PC-3 (cell line): ENCODE data around the gene UGGT1. TPM values are rescaled to one million over a fixed set of nuclear protein-coding genes. Genes with fewer than 3 reads are reported as not detected.
"Not testable (repeated sequence)": the region's sequence is repeated elsewhere in the genome, so short reads cannot be mapped to it uniquely, and the experiment has no call there.

Experiments
- ATAC-seq: fragments of 200-7000 bp; cut with Tn5 transposase; 2 replicates; pipeline ENCODE4 v1.9.1; 2020; ENCODE audit warnings: mild to moderate bottlenecking, moderate library complexity
- BruUV-seq: library from RNA; stranded (reverse); fragments of 400-500 nt; replicated peaks from 2 replicates; lab custom pipeline; 2021; lab: Mats Ljungman, UMichigan
- CTCF ChIA-PET: fragments of 300-600 bp; sonication (Branson Sonifier 250); formaldehyde crosslinking; loops from one replicate; lab custom pipeline; 2022; ENCODE audit warnings: antibody characterized with exemption; lab: Charles Lee
- POLR2A ChIA-PET: fragments of 300-600 bp; sonication (Branson Sonifier 250); formaldehyde crosslinking; loops from one replicate; lab custom pipeline; 2022; ENCODE audit warnings: antibody characterized with exemption; ENCODE audit not compliant: unreplicated experiment; lab: Charles Lee
- DNase-seq: peaks from one replicate; pipeline ENCODE4 v3.0.0-alpha.2; 2015
- H2AFZ ChIP-seq: fragments of 300-600 bp; sonication (generic); 2 replicates; pipeline ENCODE4 v1.6.0; 2016; ENCODE audit warnings: antibody characterized with exemption, low read length
- H3F3A ChIP-seq: fragments of 300-600 bp; sonication (generic); one replicate; pipeline ENCODE4 v1.6.0; 2017; ENCODE audit warnings: antibody characterized with exemption, low read length, control low read depth, mild to moderate bottlenecking; ENCODE audit not compliant: unreplicated experiment
- H3K27ac ChIP-seq: fragments of 300-600 bp; sonication (generic); 2 replicates; pipeline ENCODE4 v1.5.1; 2016; ENCODE audit warnings: mild to moderate bottlenecking, low read length
- H3K27me3 ChIP-seq: fragments of 300-600 bp; sonication (generic); 2 replicates; pipeline ENCODE4 v1.6.1; 2016; ENCODE audit warnings: low read length, mixed read lengths
- H3K36me3 ChIP-seq: fragments of 300-600 bp; sonication (generic); 2 replicates; pipeline ENCODE4 v1.6.1; 2016; ENCODE audit warnings: low read depth, mixed run types, low read length, mixed read lengths
- H3K4me1 ChIP-seq: fragments of 300-600 bp; sonication (generic); 2 replicates; pipeline ENCODE4 v1.5.1; 2016; ENCODE audit warnings: low read length; ENCODE audit not compliant: insufficient read depth
- H3K4me2 ChIP-seq: fragments of 300-600 bp; sonication (generic); 2 replicates; pipeline ENCODE4 v1.6.0; 2016; ENCODE audit warnings: low read length
- H3K4me3 ChIP-seq: fragments of 300-600 bp; sonication (generic); 2 replicates; pipeline ENCODE4 v1.5.1; 2016; ENCODE audit warnings: mild to moderate bottlenecking, low read length, mixed read lengths
- H3K79me2 ChIP-seq: fragments of 300-600 bp; sonication (generic); 2 replicates; pipeline ENCODE4 v1.6.1; 2017; ENCODE audit warnings: low read length, mixed read lengths
- H3K9ac ChIP-seq: fragments of 300-600 bp; sonication (generic); 2 replicates; pipeline ENCODE4 v1.6.0; 2016; ENCODE audit warnings: mild to moderate bottlenecking, low read length
- H3K9me2 ChIP-seq: fragments of 300-600 bp; sonication (generic); replicated peaks from 2 replicates; pipeline ENCODE4 v1.6.1; 2016; ENCODE audit warnings: mixed run types, low read length, mixed read lengths
- H3K9me3 ChIP-seq: fragments of 300-600 bp; sonication (generic); 2 replicates; pipeline ENCODE4 v1.6.1; 2016; ENCODE audit warnings: low read length, mixed read lengths
- H4K20me1 ChIP-seq: fragments of 300-600 bp; sonication (generic); 2 replicates; pipeline ENCODE4 v1.6.1; 2016; ENCODE audit warnings: low read length, mixed read lengths
- EZH2 ChIP-seq: fragments of 300-600 bp; sonication (generic); IDR thresholded peaks from one replicate; pipeline ENCODE4 v1.6.1; 2017; ENCODE audit warnings: antibody characterized with exemption, mild to moderate bottlenecking, low read length; ENCODE audit not compliant: unreplicated experiment
- EZH2phosphoT487 ChIP-seq: fragments of 300-600 bp; sonication (generic); IDR thresholded peaks from 2 replicates; pipeline ENCODE4 v1.6.1; 2018; ENCODE audit warnings: mild to moderate bottlenecking, antibody characterized with exemption, low read length, borderline replicate concordance
- intact Hi-C: fragments of 100-400 bp; cut with micrococcal nuclease; formaldehyde crosslinking; loops from 2 replicates; pipeline ENCODE4 v1.9.0; 2023
- total RNA-seq: library from RNA; depleted of rRNA; stranded (reverse); fragments of >200 nt; gene quantifications from 2 replicates; pipeline ENCODE4 v1.2.3, GENCODE V29; 2014
- TF ChIP-seq, protein P1 (sequence below): fragments of 300-600 bp; sonication (generic); conservative IDR thresholded peaks from 2 replicates; pipeline ENCODE4 v1.5.1; 2017; ENCODE audit warnings: antibody characterized with exemption, low read depth, mild to moderate bottlenecking, low read length

The UGGT1 gene
- total RNA-seq, 1 experiment from 2014 or later = 59.9 TPM

DNA sequence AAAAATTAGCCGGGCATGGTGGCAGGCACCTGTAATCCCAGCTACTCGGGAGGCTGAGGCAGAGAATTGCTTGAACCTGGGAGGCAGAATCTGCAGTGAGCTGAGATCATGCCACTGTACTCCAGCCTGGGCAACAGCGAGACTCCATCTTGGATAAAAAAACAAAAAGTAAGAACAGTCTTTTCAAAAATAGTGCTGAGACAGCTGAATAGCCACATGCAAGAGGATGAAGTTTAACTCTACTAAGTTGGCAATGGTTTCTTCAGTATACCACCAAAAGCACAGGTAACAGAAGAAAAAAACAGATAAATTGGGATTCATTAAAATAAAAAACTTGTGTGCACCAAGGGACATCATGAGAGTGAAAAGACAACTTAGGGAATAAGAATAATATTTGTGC, 115.2 kb downstream of the UGGT1 start:
- BruUV-seq = no TSS peak
- no peak overlapping the region for H3K9ac ChIP-seq
- DNase-seq = no peak
- no peaks in the 10 kb centered on the region for H3K79me2 ChIP-seq
- H3F3A ChIP-seq = no peaks in the 10 kb centered on the region
- intact Hi-C loops = no loop called here
- H3K9me2 ChIP-seq = no peaks in the 10 kb centered on the region
- no peaks in the 10 kb centered on the region for H3K4me1 ChIP-seq
- CTCF ChIA-PET = interaction anchor here (0.7 kb wide), 1 partner anchor 143 kb away, joined by 3 read pairs; no protein-coding TSS in a partner anchor
- H2AFZ ChIP-seq = no peak overlapping the region
- POLR2A ChIA-PET = interaction anchor here (0.6 kb wide), 1 partner anchor 53 kb away, joined by 3 read pairs; no protein-coding TSS in a partner anchor
- no peaks in the 10 kb centered on the region for H3K27me3 ChIP-seq
- TF ChIP-seq EZH2phosphoT487 (no peak), EZH2 (no peak)
- TF ChIP-seq, protein P1, sequence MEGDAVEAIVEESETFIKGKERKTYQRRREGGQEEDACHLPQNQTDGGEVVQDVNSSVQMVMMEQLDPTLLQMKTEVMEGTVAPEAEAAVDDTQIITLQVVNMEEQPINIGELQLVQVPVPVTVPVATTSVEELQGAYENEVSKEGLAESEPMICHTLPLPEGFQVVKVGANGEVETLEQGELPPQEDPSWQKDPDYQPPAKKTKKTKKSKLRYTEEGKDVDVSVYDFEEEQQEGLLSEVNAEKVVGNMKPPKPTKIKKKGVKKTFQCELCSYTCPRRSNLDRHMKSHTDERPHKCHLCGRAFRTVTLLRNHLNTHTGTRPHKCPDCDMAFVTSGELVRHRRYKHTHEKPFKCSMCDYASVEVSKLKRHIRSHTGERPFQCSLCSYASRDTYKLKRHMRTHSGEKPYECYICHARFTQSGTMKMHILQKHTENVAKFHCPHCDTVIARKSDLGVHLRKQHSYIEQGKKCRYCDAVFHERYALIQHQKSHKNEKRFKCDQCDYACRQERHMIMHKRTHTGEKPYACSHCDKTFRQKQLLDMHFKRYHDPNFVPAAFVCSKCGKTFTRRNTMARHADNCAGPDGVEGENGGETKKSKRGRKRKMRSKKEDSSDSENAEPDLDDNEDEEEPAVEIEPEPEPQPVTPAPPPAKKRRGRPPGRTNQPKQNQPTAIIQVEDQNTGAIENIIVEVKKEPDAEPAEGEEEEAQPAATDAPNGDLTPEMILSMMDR = no peak
- no peaks in the 10 kb centered on the region for H4K20me1 ChIP-seq
- no peak for ATAC-seq
- no peaks in the 10 kb centered on the region for H3K9me3 ChIP-seq
- no peak overlapping the region for H3K4me3 ChIP-seq
- no peak overlapping the region for H3K27ac ChIP-seq
- H3K4me2 ChIP-seq = no peak overlapping the region
- no peaks in the 10 kb centered on the region for H3K36me3 ChIP-seq

DNA sequence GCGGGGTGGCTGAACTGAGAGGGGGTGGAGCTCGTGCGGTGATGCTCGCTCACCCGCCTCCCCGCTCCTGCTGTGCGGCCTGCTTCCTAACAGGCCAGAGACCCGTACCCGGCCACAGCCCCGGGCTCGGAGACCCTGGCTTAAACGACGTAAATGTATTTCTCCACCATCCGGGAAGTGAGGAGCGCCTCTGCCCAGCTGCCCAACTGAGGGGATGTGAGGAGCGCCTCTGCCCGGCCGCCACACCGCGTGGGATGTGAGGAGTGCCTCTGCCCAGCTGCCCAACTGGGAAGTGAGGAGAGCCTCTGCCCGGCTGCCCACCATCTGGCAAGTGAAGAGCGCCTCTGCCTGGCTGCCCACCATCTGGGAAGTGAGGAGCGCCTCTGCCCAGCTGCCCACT, 117.0 kb downstream of the UGGT1 start:
- no peaks in the 10 kb centered on the region for H3K36me3 ChIP-seq
- intact Hi-C loops = no loop called here
- H4K20me1 ChIP-seq = no peaks in the 10 kb centered on the region
- no peak overlapping the region for H3K9ac ChIP-seq
- H3F3A ChIP-seq = no peaks in the 10 kb centered on the region
- no peaks in the 10 kb centered on the region for H3K4me1 ChIP-seq
- H2AFZ ChIP-seq = no peak overlapping the region
- CTCF ChIA-PET = no interaction called here
- ATAC-seq = no peak
- POLR2A ChIA-PET = no interaction called here
- BruUV-seq = no TSS peak
- no peaks in the 10 kb centered on the region for H3K9me3 ChIP-seq
- H3K4me2 ChIP-seq = no peak overlapping the region
- H3K27ac ChIP-seq = no peak overlapping the region
- H3K27me3 ChIP-seq = no peaks in the 10 kb centered on the region
- no peak for DNase-seq
- TF ChIP-seq EZH2phosphoT487 = no peak
- TF ChIP-seq EZH2 = no peak
- TF ChIP-seq, protein P1 = no peak
- H3K4me3 ChIP-seq = no peak overlapping the region
- H3K79me2 ChIP-seq = no peaks in the 10 kb centered on the region
- H3K9me2 ChIP-seq = no peaks in the 10 kb centered on the region

DNA sequence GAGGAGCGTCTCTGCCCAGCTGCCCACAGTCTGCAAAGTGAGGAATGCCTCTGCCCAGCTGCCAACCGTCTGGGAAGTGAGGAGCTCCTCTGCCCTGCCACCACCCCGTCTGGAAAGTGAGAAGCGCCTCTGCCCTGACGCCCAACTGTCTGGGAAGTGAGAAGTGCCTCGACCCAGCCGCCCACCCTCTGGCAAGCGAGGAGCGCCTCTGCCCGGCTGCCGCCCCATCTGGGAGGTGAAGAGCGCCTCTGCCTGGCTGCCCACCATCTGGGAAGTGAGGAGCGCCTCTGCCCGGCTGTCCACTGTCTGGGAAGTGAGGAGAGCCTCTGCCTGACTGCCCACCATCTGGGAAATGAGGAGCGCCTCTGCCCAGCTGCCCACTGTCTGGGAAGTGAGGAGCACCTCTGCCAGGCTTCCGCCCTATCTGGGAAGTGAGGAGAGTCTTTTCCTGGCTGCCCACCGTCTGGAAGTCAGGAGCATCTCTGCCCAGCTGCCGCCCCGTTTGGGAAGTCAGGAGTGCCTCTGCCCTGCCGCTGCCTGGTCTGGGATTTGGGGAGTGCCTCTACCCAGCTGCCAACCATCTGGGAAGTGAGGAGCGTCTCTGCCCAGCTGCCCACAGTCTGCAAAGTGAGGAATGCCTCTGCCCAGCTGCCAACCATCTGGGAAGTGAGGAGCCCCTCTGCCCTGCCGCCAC, 117.8 kb downstream of the UGGT1 start:
- DNase-seq, CTCF ChIA-PET, H3K4me3 ChIP-seq, H3F3A ChIP-seq, H3K4me2 ChIP-seq, H2AFZ ChIP-seq, BruUV-seq, H4K20me1 ChIP-seq, H3K4me1 ChIP-seq, ATAC-seq, H3K79me2 ChIP-seq, POLR2A ChIA-PET, H3K9me2 ChIP-seq, H3K9me3 ChIP-seq, H3K27ac ChIP-seq, H3K27me3 ChIP-seq, intact Hi-C loops, H3K36me3 ChIP-seq, H3K9ac ChIP-seq: not testable (repeated sequence)
